DLD1 (cell line): ENCODE data around the gene PEF1.

Experiments
- in situ Hi-C: cut with HindIII; loops from 2 replicates; pipeline ENCODE4 v1.10.0; 2017; ENCODE audit warnings: low sequenced_read_pairs

The PEF1 gene

DNA sequence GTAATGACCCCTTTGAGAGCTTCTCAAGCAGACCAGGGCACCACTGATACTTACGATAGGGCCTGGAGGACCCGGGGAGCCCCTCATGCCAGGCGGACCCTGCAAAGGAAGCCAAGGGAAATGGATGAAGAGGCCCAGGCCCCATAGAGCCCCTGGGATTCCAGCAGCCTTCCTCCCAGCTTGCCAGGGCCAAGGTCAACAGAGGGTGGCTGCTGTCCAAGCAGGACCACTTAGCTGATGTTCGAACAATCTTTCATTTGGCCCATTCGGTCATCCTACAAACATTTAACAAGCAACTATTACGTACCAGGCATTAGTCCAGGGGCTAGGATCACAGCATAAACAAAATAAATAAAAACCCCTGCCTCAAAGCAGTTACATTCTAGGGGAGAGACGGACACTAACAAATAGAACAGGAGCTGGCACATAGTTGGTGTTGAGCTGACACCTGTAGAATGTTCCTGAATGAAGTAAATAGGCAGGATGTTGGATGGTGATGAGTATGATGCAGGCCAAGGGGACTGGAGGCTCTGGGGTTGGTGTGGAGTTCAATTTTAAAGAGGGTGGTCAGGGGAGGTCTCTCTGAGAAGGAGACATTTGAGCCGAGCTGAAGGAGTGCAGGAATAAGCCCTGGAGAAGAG lies 27.0 kb upstream of the PEF1 start:
- in situ Hi-C loops: no loop called here

DNA sequence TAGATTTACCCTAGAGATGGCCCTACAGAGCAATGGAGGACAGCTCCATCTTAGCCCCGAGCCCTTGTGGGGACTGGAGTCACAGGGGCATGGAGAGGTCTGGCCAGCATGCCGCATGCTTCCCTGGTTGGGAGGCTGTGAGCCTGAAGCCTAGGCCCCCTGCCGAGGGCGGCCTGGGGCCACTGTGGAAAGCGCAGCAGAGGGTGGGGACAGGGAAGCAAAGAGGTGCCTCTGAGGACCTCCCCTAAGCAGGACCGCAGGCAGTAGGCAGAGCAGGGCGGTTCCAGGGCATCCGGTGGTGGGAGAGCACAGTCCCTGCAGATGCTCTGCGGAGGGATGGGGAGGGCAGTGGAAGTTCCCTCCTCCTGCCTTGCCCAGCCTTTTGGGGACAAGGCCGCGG lies 26.5 kb upstream of the PEF1 start:
- in situ Hi-C loops: no loop called here

- in situ Hi-C loops: no loop called here
Observed at GRCh38 chr1:31670593-31670964, 25.9 kb upstream of the PEF1 start.

GRCh38 chr1:31669786-31670592 lies 25.3 kb upstream of the PEF1 start:
- in situ Hi-C loops: no loop called here

DNA sequence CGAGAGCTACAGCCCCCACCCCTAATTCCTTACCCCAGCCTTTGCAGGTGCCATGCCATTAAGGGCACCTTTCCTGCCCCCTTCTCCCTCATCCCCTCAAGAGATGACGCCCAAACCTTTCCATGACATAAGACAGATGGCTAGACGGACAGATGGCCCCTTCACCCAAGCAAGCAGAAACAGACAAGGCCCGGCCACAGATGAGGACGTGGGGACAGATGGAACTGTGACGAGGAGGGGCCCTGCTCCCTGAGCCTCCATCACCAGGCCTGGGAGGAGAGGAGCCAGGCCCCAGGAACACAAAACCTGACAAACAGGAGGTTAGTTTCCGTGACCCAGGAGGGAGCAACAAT lies 24.7 kb upstream of the PEF1 start:
- in situ Hi-C loops: no loop called here

- in situ Hi-C loops: no loop called here
Observed at GRCh38 chr1:31668303-31668883, 23.7 kb upstream of the PEF1 start.

DNA sequence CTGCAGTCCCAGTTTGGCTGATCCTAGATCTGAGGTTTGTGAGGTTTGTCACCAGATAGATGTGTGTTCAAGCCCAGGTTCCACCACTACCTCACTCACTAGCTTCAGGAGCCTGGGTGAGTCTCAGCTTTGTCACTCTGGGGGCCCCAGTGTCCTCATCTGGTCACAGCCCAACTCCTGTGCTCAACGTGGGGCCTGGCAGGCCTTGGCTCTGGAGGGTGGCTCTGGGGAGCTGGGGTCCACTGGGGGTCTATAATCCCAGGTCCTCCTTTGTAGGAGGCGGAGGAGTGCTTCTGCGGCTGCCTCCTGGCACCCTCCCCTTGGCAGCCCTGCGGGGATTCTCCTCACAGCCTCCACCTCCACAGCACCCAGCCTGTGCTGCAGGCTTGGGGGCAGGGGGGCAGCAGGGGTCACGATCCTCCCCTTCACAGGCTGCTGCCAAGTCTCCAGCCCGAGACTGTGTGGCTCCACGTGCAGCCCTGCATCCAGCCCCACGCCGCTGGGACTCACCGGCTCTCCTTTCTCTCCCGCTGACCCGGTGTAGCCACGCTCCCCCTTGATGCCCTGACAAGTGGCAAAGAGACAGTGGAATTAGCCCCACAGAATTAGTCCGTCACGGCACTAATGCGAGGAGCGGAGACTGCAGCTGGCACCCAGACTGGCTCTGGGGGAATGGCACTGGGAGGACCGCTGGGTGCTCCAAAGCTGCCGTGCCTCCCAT lies 22.5 kb upstream of the PEF1 start:
- in situ Hi-C loops: no loop called here

DNA sequence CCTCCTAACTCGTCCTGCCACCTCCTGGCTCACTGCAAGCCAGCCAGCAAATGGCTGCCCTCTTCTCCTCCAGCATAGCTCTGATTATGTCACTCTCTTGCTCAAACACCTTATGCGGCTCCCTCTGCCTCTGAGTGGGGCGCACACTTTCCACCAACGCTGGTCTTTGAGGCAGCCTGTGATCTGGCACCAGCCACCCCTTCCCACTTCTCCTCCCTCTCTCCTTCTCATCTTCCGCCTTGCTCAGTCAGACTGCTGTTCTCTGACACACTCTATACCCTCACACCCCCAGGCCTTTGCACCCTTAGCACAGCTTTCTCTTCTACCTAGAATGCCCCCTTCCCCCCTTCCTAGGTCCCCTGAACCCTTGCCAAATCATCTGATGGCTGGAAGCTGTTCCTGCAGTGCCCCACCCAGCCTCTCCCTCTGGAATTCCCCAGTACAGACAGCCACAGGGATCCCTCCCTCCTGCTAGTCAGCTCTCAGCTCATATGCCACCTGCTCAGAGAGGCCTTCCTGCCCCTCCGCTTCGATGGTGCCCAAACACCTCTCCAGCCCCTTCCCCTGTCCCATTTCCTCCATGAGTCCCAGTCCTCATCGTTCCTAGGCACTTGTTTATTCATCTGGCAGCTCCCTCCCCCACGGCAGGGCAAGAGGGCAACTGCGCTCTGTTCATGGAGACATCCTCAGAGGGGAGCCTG lies 21.7 kb upstream of the PEF1 start:
- in situ Hi-C loops: no loop called here

- in situ Hi-C loops: no loop called here
Observed at GRCh38 chr1:31665234-31665878, 20.7 kb upstream of the PEF1 start.

GRCh38 chr1:31664528-31664927 lies 19.9 kb upstream of the PEF1 start:
- in situ Hi-C loops: no loop called here

GRCh38 chr1:31663622-31664452 lies 19.2 kb upstream of the PEF1 start:
- in situ Hi-C loops: no loop called here

- in situ Hi-C loops: no loop called here
Observed at GRCh38 chr1:31662463-31662862, 17.8 kb upstream of the PEF1 start.

GRCh38 chr1:31661856-31662255 lies 17.2 kb upstream of the PEF1 start:
- in situ Hi-C loops: no loop called here

DNA sequence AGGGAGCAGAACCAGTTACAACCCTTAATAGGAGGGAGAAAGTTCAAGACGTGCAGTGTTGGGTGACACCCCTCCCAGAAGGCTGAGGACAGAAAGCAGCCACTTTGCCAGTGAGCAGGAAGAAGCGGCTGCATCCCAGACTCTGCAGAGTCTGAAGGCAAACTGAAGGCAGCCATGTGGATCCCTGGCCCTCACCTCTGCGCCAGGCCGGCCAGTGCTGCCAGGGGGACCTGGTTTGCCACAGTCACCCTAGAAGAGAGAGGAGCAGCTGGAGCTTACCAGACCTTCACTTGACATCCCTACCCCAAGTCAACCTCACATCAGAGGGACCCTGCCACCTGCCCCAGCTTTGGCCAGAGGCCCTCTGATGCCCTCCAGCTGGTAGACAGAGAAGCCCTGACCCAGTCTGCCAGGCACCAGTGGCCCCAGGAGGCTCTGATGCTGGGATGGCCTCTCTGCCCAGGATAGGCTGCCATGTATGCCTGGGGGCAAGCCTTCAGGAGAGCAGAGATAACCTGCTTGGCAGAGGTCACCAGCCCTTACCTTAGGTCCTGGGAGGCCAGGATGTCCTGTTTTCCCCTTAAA lies 16.3 kb upstream of the PEF1 start:
- in situ Hi-C loops: no loop called here

GRCh38 chr1:31659889-31660288 lies 15.2 kb upstream of the PEF1 start:
- in situ Hi-C loops: loop anchor here (10.0 kb wide), 1 partner anchor 55 kb away; no protein-coding TSS in a partner anchor

GRCh38 chr1:31658721-31659120 lies 14.0 kb upstream of the PEF1 start:
- in situ Hi-C loops: loop anchor here (10.0 kb wide), 1 partner anchor 56 kb away; no protein-coding TSS in a partner anchor

DNA sequence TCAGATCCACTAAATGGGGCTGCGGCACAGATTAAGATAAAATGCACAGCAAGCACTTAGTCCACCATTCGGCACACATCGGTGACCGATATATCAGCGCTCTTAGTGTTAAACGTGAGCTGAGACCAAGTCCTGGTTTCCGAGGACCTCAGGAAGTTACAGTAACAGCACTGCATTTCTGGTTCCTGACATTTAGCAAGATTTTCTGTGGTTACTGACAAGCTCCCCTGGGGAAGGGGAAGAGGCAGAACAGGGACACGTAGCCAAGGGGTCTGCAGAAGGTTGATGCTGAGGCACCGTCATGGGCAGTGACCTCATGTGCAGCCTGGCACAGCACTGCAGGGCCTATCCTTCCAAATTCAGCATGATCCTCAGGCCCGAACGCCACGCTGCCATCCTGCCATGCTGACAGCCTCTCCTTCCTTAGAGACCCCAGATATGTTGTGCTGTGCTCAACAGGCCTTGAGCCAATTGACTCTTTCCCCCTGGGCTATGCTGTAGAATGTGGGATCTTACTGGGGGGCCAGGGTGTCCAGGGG lies 13.4 kb upstream of the PEF1 start:
- in situ Hi-C loops: loop anchor here (10.0 kb wide), 1 partner anchor 57 kb away; no protein-coding TSS in a partner anchor

DNA sequence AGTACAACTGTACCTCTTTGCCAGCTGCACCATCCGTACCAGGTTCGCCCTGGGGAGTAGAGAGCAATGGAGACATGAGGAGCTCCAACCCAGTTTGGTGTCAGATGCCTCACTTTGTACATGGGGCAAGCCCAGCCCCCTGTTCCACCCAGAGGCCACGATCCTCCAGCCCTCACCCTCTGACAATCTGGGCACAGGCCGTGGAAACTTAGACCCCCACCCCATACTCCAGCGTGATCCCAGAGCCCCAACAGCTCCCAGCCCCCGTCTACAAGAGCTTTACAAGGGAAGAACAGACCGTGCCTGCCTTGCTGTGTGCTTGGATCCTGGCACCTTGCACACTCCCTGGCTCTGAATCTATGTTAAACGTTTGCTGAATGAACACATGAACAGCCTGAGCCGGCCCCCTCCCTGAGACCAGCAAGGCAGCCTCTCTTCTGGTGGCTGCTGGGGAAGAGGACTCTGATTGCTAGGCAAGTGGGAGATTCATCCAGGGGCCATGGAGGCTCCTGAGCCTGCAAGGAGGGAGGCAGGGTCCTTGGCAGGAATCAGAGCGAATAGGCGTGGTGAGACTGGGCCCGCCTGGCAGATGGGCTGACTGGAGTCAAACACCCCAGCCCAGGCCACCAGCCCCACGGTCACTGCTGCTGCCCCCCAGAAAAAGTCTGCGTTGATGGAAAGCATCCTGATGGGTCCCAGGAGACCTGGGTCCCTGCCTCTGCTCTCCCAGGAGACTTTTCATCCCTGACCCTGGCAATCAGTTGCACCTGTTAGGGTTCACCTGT lies 12.5 kb upstream of the PEF1 start:
- in situ Hi-C loops: loop anchor here (10.0 kb wide), 1 partner anchor 58 kb away; no protein-coding TSS in a partner anchor
